SK-N-MC (cell line): ENCODE results near the gene RAB30.

ENCODE experiments used
- EZH2 ChIP-seq: fragments of 200-600 bp; sonication (generic); IDR thresholded peaks from one replicate; pipeline ENCODE4 v1.6.1; 2017; ENCODE audit warnings: antibody characterized with exemption
- POLR2AphosphoS5 ChIP-seq: IDR thresholded peaks from 2 replicates; pipeline ENCODE4 v1.6.1; 2012; ENCODE audit warnings: mild to moderate bottlenecking, low read depth, low read length, borderline replicate concordance

DNA sequence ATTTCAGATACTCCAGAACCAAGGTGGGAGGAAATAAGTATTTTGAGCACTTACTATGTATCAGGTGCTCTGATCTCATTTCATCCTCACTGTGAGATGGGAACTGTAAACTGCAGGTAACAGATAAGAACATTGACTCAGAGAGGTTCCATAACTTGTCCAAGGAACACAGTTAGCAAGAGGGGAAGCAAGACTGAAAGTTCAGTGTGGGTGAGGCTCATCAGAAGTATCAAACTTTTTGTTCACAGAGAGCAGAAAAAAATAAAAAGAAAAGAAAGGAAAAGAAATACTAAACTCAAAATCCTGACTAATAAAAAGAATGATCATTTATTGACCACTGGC, 37.1 kb downstream of the RAB30 start:
- no peak for TF ChIP-seq POLR2AphosphoS5
- TF ChIP-seq EZH2, result no peak
